ENCODE data around the gene SPX. TPM values are rescaled to one million over a fixed set of nuclear protein-coding genes. Genes with fewer than 3 reads are reported as not detected.

Gene SPX
- total RNA-seq, 3 donors from 2014 or later (not counting 1 experiment from before 2014, with no cell fraction given): 1.2 to 1.4 TPM; not detected in 1

GRCh38 chr12:21518451-21518850 lies 7.6 kb upstream of the SPX start:
- DNase-seq (no peak), ATAC-seq (no peak)
- H3K27ac ChIP-seq (ENCODE audit: low read length): no peak overlapping the region
- no peaks in the 10 kb centered on the region for H3K36me3 Mint-ChIP-seq
- H3K9me3 Mint-ChIP-seq: no peaks in the 10 kb centered on the region
- no peaks in the 10 kb centered on the region for H3K9me3 ChIP-seq (ENCODE audit: control insufficient read depth, insufficient read depth, low read length)
- H3K36me3 ChIP-seq (ENCODE audit: control insufficient read depth, insufficient read depth, low read length): peaks cover 39% of the 10 kb centered on the region
- H3K27me3 Mint-ChIP-seq (ENCODE audit: low read depth in 2 of 2): no peaks in the 10 kb centered on the region
- H3K4me3 ChIP-seq (ENCODE audit: low read length): no peak overlapping the region
- no peak overlapping the region for H3K27ac Mint-ChIP-seq
- TF ChIP-seq CTCF (IDR thresholded peaks at IDR 0.05): no peak
- H3K4me1 ChIP-seq (ENCODE audit: control insufficient read depth, insufficient read depth, low read length): no peaks in the 10 kb centered on the region
- H3K27me3 ChIP-seq (ENCODE audit: control insufficient read depth, insufficient read depth, low read length): no peaks in the 10 kb centered on the region
- intact Hi-C loops (cut with micrococcal nuclease): no loop called here
- 85% methylated on average over 1 of the region's 3 CpGs for WGBS (ENCODE audit: insufficient coverage)
- H3K4me1 Mint-ChIP-seq: no peaks in the 10 kb centered on the region
- H3K4me3 Mint-ChIP-seq: no peak overlapping the region

GRCh38 chr12:21521541-21521940 lies 4.6 kb upstream of the SPX start:
- no peaks in the 10 kb centered on the region for H3K4me1 ChIP-seq (ENCODE audit: control insufficient read depth, insufficient read depth, low read length)
- H3K4me1 Mint-ChIP-seq: no peaks in the 10 kb centered on the region
- H3K27me3 ChIP-seq (ENCODE audit: control insufficient read depth, insufficient read depth, low read length): peaks cover 6% of the 10 kb centered on the region
- no peak overlapping the region for H3K4me3 ChIP-seq (ENCODE audit: low read length)
- H3K36me3 Mint-ChIP-seq: no peaks in the 10 kb centered on the region
- TF ChIP-seq CTCF (IDR thresholded peaks at IDR 0.05): no peak
- peaks cover 11% of the 10 kb centered on the region for H3K36me3 ChIP-seq (ENCODE audit: control insufficient read depth, insufficient read depth, low read length)
- no peak overlapping the region for H3K27ac Mint-ChIP-seq
- H3K27ac ChIP-seq (ENCODE audit: low read length): no peak overlapping the region
- H3K9me3 Mint-ChIP-seq: peaks cover 0 to 5% of the 10 kb centered on the region in 2 donors
- no peak for ATAC-seq
- H3K9me3 ChIP-seq (ENCODE audit: control insufficient read depth, insufficient read depth, low read length): no peaks in the 10 kb centered on the region
- 95% methylated on average over 1 of the region's 1 CpG for WGBS (ENCODE audit: insufficient coverage)
- H3K4me3 Mint-ChIP-seq: no peak overlapping the region
- peaks cover 8 to 20% of the 10 kb centered on the region in 2 donors for H3K27me3 Mint-ChIP-seq (ENCODE audit: low read depth in 2 of 2)
- DNase-seq: no peak
- intact Hi-C loops (cut with micrococcal nuclease): no loop called here

- Histone ChIP-seq H3K4me1 (ENCODE audit: control insufficient read depth, insufficient read depth, low read length) (peaks cover 8% of the 10 kb centered on the region), H3K27me3 (ENCODE audit: control insufficient read depth, insufficient read depth, low read length) (peaks cover 17% of the 10 kb centered on the region), H3K27ac (ENCODE audit: low read length) (no peak overlapping the region), H3K36me3 (ENCODE audit: control insufficient read depth, insufficient read depth, low read length) (peaks cover 3% of the 10 kb centered on the region), H3K4me3 (ENCODE audit: low read length) (no peak overlapping the region), H3K9me3 (ENCODE audit: control insufficient read depth, insufficient read depth, low read length) (no peaks in the 10 kb centered on the region)
- ATAC-seq: no peak
- Mint-ChIP-seq H3K4me1 (no peaks in the 10 kb centered on the region), H3K27me3 (ENCODE audit: low read depth in 2 of 2) (peaks cover 13 to 27% of the 10 kb centered on the region in 2 donors), H3K36me3 (no peaks in the 10 kb centered on the region), H3K27ac (no peak overlapping the region), H3K9me3 (peaks cover 0 to 5% of the 10 kb centered on the region in 2 donors), H3K4me3 (no peak overlapping the region)
- intact Hi-C loops (cut with micrococcal nuclease): no loop called here
- no peak for TF ChIP-seq CTCF (IDR thresholded peaks at IDR 0.05)
- DNase-seq: no peak
These were observed 2.9 kb upstream of the SPX start for GRCh38 chr12:21523148-21523547.

- WGBS (ENCODE audit: insufficient coverage): 47% methylated on average over 8 of the region's 12 CpGs
These were observed 737 bp downstream of the SPX start for GRCh38 chr12:21526721-21527345.

More at GRCh38 chr12:21526721-21527345, 737 bp downstream of the SPX start:
- Mint-ChIP-seq H3K4me1 (no peaks in the 10 kb centered on the region), H3K4me3 (peak overlapping the region; percentile 55), H3K9me3 (peaks cover 0 to 5% of the 10 kb centered on the region in 2 donors), H3K36me3 (no peaks in the 10 kb centered on the region), H3K27ac (no peak overlapping the region), H3K27me3 (ENCODE audit: low read depth in 2 of 2) (peaks cover 37 to 61% of the 10 kb centered on the region in 2 donors)
- no peak for DNase-seq
- H3K4me3 ChIP-seq (ENCODE audit: low read length): no peak overlapping the region
- intact Hi-C loops (cut with micrococcal nuclease): no loop called here
- no peak overlapping the region for H3K27ac ChIP-seq (ENCODE audit: low read length)
- no peak for ATAC-seq
- no peak for TF ChIP-seq CTCF (IDR thresholded peaks at IDR 0.05)
- peaks cover 33% of the 10 kb centered on the region for H3K27me3 ChIP-seq (ENCODE audit: control insufficient read depth, insufficient read depth, low read length)
- H3K36me3 ChIP-seq (ENCODE audit: control insufficient read depth, insufficient read depth, low read length): no peaks in the 10 kb centered on the region
- H3K4me1 ChIP-seq (ENCODE audit: control insufficient read depth, insufficient read depth, low read length): peaks cover 8% of the 10 kb centered on the region
- H3K9me3 ChIP-seq (ENCODE audit: control insufficient read depth, insufficient read depth, low read length): no peaks in the 10 kb centered on the region
